IMR-90 (cell line): ENCODE measurements around the gene GPSM3. TPM values are rescaled to one million over a fixed set of nuclear protein-coding genes. Genes with fewer than 3 reads are reported as not detected.

Source experiments
- ATAC-seq: fragments of 200-7000 bp; cut with Tn5 transposase; 2 replicates; pipeline ENCODE4 v1.9.1; 2020; ENCODE audit warnings: low read depth, mild to moderate bottlenecking, moderate library complexity
- BruUV-seq: library from RNA; stranded (reverse); fragments of 400-500 nt; replicated peaks from 2 replicates; lab custom pipeline; 2021; lab: Mats Ljungman, UMichigan
- CTCF ChIA-PET: fragments of 300-600 bp; formaldehyde crosslinking; extraction: SDS; loops from one replicate; lab custom pipeline; 2021; ENCODE audit warnings: antibody characterized with exemption; lab: Yijun Ruan, JAX
- POLR2A ChIA-PET: fragments of 300-600 bp; sonication (Branson Sonifier 250); formaldehyde crosslinking; loops from one replicate; lab custom pipeline; 2022; ENCODE audit warnings: antibody characterized with exemption; ENCODE audit not compliant: unreplicated experiment; lab: Charles Lee
- DNase-seq: peaks from one replicate; pipeline ENCODE4 v3.0.0; 2013
- H2AFZ ChIP-seq: replicated peaks from 2 replicates; pipeline ENCODE3; 2013; ENCODE audit warnings: low read length, mild to moderate bottlenecking; ENCODE audit not compliant: poor library complexity
- H2AK5ac ChIP-seq: 2 replicates; pipeline ENCODE4 v1.6.1; 2013; ENCODE audit warnings: low read depth, low read length, inconsistent platforms
- H2AK9ac ChIP-seq: replicated peaks from 2 replicates; pipeline ENCODE3; 2013; ENCODE audit warnings: mild to moderate bottlenecking, low read depth, low read length, moderate library complexity; ENCODE audit not compliant: poor library complexity
- H2BK120ac ChIP-seq: 2 replicates; pipeline ENCODE4 v1.6.1; 2013; ENCODE audit warnings: low read depth, low read length, inconsistent platforms
- H2BK15ac ChIP-seq: 3 replicates; pipeline ENCODE4 v1.6.1; 2013; ENCODE audit warnings: low read depth, low read length, inconsistent platforms
- H2BK20ac ChIP-seq: 2 replicates; pipeline ENCODE4 v1.6.1; 2013; ENCODE audit warnings: low read depth, mild to moderate bottlenecking, inconsistent platforms, low read length, moderate library complexity
- H2BK5ac ChIP-seq: 2 replicates; pipeline ENCODE4 v1.6.1; 2013; ENCODE audit warnings: mild to moderate bottlenecking, low read depth, low read length, inconsistent platforms; ENCODE audit not compliant: poor library complexity, severe bottlenecking
- H3K14ac ChIP-seq: replicated peaks from 2 replicates; pipeline ENCODE4 v1.6.1; 2013; ENCODE audit warnings: low read depth, low read length, inconsistent platforms
- H3K18ac ChIP-seq: 2 replicates; pipeline ENCODE4 v1.6.1; 2013; ENCODE audit warnings: low read depth, low read length, control low read depth
- H3K23ac ChIP-seq: 2 replicates; pipeline ENCODE4 v1.6.1; 2013; ENCODE audit warnings: low read depth, low read length, inconsistent platforms
- H3K27ac ChIP-seq: 2 replicates; pipeline ENCODE4 v1.5.1; 2013; ENCODE audit warnings: mild to moderate bottlenecking, control low read depth, low read length; ENCODE audit not compliant: insufficient read depth
- H3K27me3 ChIP-seq: 2 replicates; pipeline ENCODE4 v1.6.1; 2013; ENCODE audit warnings: low read length; ENCODE audit not compliant: control insufficient read depth, insufficient read depth
- H3K36me3 ChIP-seq: 2 replicates; pipeline ENCODE4 v1.6.1; 2013; ENCODE audit warnings: low read length, mixed read lengths; ENCODE audit not compliant: control insufficient read depth, insufficient read depth
- H3K4ac ChIP-seq: 2 replicates; pipeline ENCODE4 v1.6.1; 2013; ENCODE audit warnings: low read depth, low read length, inconsistent platforms
- H3K4me1 ChIP-seq: 2 replicates; pipeline ENCODE4 v1.6.1; 2013; ENCODE audit warnings: low read length, mixed read lengths; ENCODE audit not compliant: control insufficient read depth, insufficient read depth
- H3K4me2 ChIP-seq: 2 replicates; pipeline ENCODE4 v1.6.1; 2013; ENCODE audit warnings: low read depth, mild to moderate bottlenecking, control low read depth, low read length, moderate library complexity
- H3K4me3 ChIP-seq: 2 replicates; pipeline ENCODE4 v1.5.1; 2013; ENCODE audit warnings: low read depth, mild to moderate bottlenecking, control low read depth, low read length, moderate library complexity; ENCODE audit not compliant: insufficient read depth
- H3K56ac ChIP-seq: 2 replicates; pipeline ENCODE4 v1.6.1; 2013; ENCODE audit warnings: low read length, inconsistent platforms; ENCODE audit not compliant: insufficient read depth; ENCODE audit errors: extremely low read depth
- H3K79me1 ChIP-seq, 2 experiments: 2 replicates each; pipeline ENCODE4 v1.6.1; 2013; ENCODE audit warnings: low read length in 2 of 2, inconsistent platforms in 1 of 2, low read depth in 1 of 2
- H3K9ac ChIP-seq: 2 replicates; pipeline ENCODE4 v1.6.1; 2013; ENCODE audit warnings: low read depth, low read length, control low read depth
- H3K9me1 ChIP-seq: 2 replicates; pipeline ENCODE4 v1.6.1; 2013; ENCODE audit warnings: low read length, inconsistent platforms; ENCODE audit not compliant: insufficient read depth
- H3K9me3 ChIP-seq: 2 replicates; pipeline ENCODE4 v1.6.1; 2013; ENCODE audit warnings: low read length; ENCODE audit not compliant: control insufficient read depth, insufficient read depth
- H4K20me1 ChIP-seq: 2 replicates; pipeline ENCODE4 v1.6.1; 2013; ENCODE audit warnings: low read length, inconsistent platforms; ENCODE audit not compliant: insufficient read depth
- H4K5ac ChIP-seq: 2 replicates; pipeline ENCODE4 v1.6.1; 2013; ENCODE audit warnings: mild to moderate bottlenecking, low read depth, low read length, control low read depth
- H4K8ac ChIP-seq, 2 experiments: 2 replicates each; pipeline ENCODE4 v1.6.1; 2013; ENCODE audit warnings: low read depth in 2 of 2, low read length in 2 of 2, control low read depth in 1 of 2, inconsistent platforms in 1 of 2
- H4K91ac ChIP-seq: 2 replicates; pipeline ENCODE4 v1.6.1; 2013; ENCODE audit warnings: low read depth, low read length, inconsistent platforms; ENCODE audit not compliant: insufficient read depth
- CEBPB ChIP-seq: IDR thresholded peaks from 2 replicates; pipeline ENCODE4 v1.6.1; 2012; ENCODE audit warnings: low read depth, low read length, improper control_type of control experiment
- FOS ChIP-seq: fragments of 150-350 bp; IDR thresholded peaks from 2 replicates; pipeline ENCODE4 v1.6.1; 2016; ENCODE audit warnings: low read depth, low read length
- MAFK ChIP-seq: IDR thresholded peaks from 2 replicates; pipeline ENCODE4 v1.6.1; 2012; ENCODE audit warnings: low read depth, low read length, improper control_type of control experiment
- MAZ ChIP-seq: IDR thresholded peaks from 2 replicates; pipeline ENCODE4 v1.6.1; 2012; ENCODE audit warnings: low read depth, mild to moderate bottlenecking, low read length, improper control_type of control experiment, moderate library complexity, borderline replicate concordance
- NFE2L2 ChIP-seq: fragments of 150-350 bp; IDR thresholded peaks from 2 replicates; pipeline ENCODE4 v1.6.1; 2016; ENCODE audit warnings: low read depth, mild to moderate bottlenecking, low read length
- POLR2A ChIP-seq: IDR thresholded peaks from 2 replicates; pipeline ENCODE4 v1.6.1; 2012; ENCODE audit warnings: mild to moderate bottlenecking, low read depth, low read length
- SMC3 ChIP-seq: fragments of 150-350 bp; IDR thresholded peaks from 2 replicates; pipeline ENCODE4 v1.6.1; 2016; ENCODE audit warnings: low read depth, mild to moderate bottlenecking, antibody characterized with exemption, low read length, moderate library complexity
- WGBS, 2 experiments: methylation state at CpG; one replicate each; pipeline versions ENCODE4 v1.1.5 to v1.1.7; 2013; ENCODE audit warnings: missing lambda C conversion rate in 2 of 2; ENCODE audit not compliant: insufficient read length in 1 of 2; ENCODE audit errors: extremely low coverage in 2 of 2; 5-methylcytosine and 5-hydroxymethylcytosine counted together
- dilution Hi-C: fragments of 300-500 bp; cut with HindIII; formaldehyde crosslinking; loops from one replicate; pipeline ENCODE4 v1.14.3; 2018; ENCODE audit warnings: low sequenced_read_pairs; ENCODE audit not compliant: unreplicated experiment
- in situ Hi-C: fragments of 300-500 bp; cut with MboI; formaldehyde crosslinking; loops from 3 replicates; pipeline ENCODE4 v1.14.3; 2019; ENCODE audit warnings: low sequenced_read_pairs, inconsistent platforms, mixed read lengths
- intact Hi-C: fragments of 100-400 bp; cut with micrococcal nuclease; formaldehyde crosslinking; loops from 2 replicates; pipeline ENCODE4 v1.10.0; 2022
- polyA plus RNA-seq, 3 experiments: library from polyadenylated mRNA; depleted of rRNA; stranded (reverse); fragments of >200 nt; gene quantifications; 2 replicates each; pipeline ENCODE4 v1.2.3, GENCODE V29; 2012; ENCODE audit warnings: low replicate concordance in 1 of 3
- total RNA-seq: library from RNA; depleted of rRNA; stranded (reverse); fragments of >200 nt; gene quantifications from 2 replicates; pipeline ENCODE4 v1.2.3, GENCODE V29; 2012

Gene GPSM3
- total and polyA plus RNA-seq, 2 of the 4 experiments (the other 2 are of a cell fraction), result 3.0 to 9.8 TPM

DNA sequence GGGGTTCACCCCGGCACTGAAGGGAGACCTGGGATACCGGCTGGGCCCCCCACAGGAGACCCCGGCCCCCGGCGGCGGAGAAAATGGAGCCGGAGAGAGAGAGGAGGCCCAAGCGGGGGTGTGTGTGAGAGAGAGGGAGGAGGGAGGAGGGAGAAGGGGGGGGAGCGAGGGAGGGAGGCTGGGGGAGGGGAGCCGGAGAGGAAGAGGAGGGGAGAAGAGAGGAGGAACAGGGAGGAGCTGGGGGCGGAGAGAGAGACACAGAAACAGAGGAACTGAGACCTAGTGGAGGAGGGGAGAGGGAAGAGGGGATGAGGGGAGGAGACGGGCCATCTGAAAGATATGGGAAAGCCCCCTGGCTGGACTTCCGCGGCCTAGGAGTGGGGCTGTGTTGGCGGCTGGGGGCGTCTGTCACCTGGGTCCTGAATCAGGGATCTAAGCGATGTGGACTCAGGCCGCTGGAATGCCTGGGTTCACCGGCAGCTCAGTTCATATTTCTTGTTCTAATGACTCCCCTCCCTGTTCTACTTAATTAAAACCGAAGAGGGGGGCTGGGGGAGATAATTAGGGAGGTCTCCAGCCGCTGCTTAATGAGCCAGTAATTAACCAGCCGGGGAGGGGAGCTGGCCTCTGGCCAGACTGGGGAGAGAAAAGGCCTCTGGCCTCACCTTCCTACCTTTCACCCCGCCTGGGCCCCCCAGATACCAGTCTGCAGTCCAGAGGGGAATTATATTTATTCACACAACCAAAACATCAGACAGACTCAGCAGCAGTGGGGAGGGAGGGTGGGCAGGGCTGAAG lies 2.2 kb downstream of the GPSM3 start, which contains the start of gene PBX2:
PBX2 (minus strand) TSS at position 149 of the 798 bp plus-strand sequence. CDS start 287 bp downstream, outside the sequence.
- peak within 1 kb of the TSS; percentile 100 for H2AK9ac ChIP-seq
- peak within 1 kb of the TSS; percentile 75 for H3K4me3 ChIP-seq
- peak within 1 kb of the TSS; percentile 95 for H4K5ac ChIP-seq
- peak within 1 kb of the TSS; percentile 92 to 97 for H4K8ac ChIP-seq
- H3K27ac ChIP-seq, result peak within 1 kb of the TSS; percentile 99
- no peaks in the 10 kb centered on the region for H4K20me1 ChIP-seq
- POLR2A ChIA-PET, result interaction anchor here (0.5 to 0.8 kb wide), 3 partner anchors 13 to 703 kb away, joined by 3 to 5 read pairs (median 3); no protein-coding TSS in a partner anchor
- peak within 1 kb of the TSS; percentile 85; the same call in 1 of the 3 replicates for H2BK15ac ChIP-seq
- H3K23ac ChIP-seq, result peak within 1 kb of the TSS; percentile 99
- dilution Hi-C loops, result no loop called here
- H3K14ac ChIP-seq, result peak within 1 kb of the TSS; percentile 99
- peak within 1 kb of the TSS; percentile 98 for H3K56ac ChIP-seq
- no TSS peak for BruUV-seq
- peak within 1 kb of the TSS; percentile 97 for H3K4ac ChIP-seq
- DNase-seq (peak; percentile 89), ATAC-seq (peak; percentile 79)
- TF ChIP-seq FOS (no peak), CEBPB (no peak), NFE2L2 (no peak), MAZ (peak; percentile 93), SMC3 (no peak), POLR2A (0 out of 2 replicates have a peak, but pooled peaks have one; percentile 23), MAFK (no peak)
- peaks cover 12% of the 10 kb centered on the region for H3K4me1 ChIP-seq
- peak within 1 kb of the TSS; percentile 93 for H3K18ac ChIP-seq
- CTCF ChIA-PET, result no interaction called here
- intact Hi-C loops, result no loop called here
- H4K91ac ChIP-seq, result peak within 1 kb of the TSS; percentile 96
- no peaks in the 10 kb centered on the region for H3K27me3 ChIP-seq
- peak within 1 kb of the TSS; percentile 99 for H3K9ac ChIP-seq
- H2BK20ac ChIP-seq, result peak within 1 kb of the TSS; percentile 58
- H3K36me3 ChIP-seq, result peaks cover 18% of the 10 kb centered on the region
- H3K79me1 ChIP-seq, result peaks cover 21 to 64% of the 10 kb centered on the region in 2 experiments; a peak in 3 of 4 replicates
- H2AFZ ChIP-seq, result peak within 1 kb of the TSS; percentile 95
- no CpG with 5 or more reads among the region's 23 CpGs for whole genome bisulfite sequencing, 2 experiments
- peak within 1 kb of the TSS; percentile 83 for H2BK5ac ChIP-seq
- H2AK5ac ChIP-seq, result peak within 1 kb of the TSS; percentile 99
- in situ Hi-C loops, result loop anchor here (5.0 to 25.0 kb wide), 2 partner anchors 73 to 772 kb away; partner anchors contain the start of genes BRD2 and HLA-DMA
- H3K9me1 ChIP-seq, result peaks cover 18% of the 10 kb centered on the region
- H2BK120ac ChIP-seq, result peak within 1 kb of the TSS; percentile 72
- H3K9me3 ChIP-seq, result no peaks in the 10 kb centered on the region
- H3K4me2 ChIP-seq, result peak within 1 kb of the TSS; percentile 89
